Measurements from ENCODE around the gene HMX3. TPM values are rescaled to one million over a fixed set of nuclear protein-coding genes. Genes with fewer than 3 reads are reported as not detected.
"Not testable (repeated sequence)": the region's sequence is repeated elsewhere in the genome, so short reads cannot be mapped to it uniquely, and the experiment has no call there.

The HMX3 gene
- total RNA-seq, 2 experiments from 2014 or later: not detected

- Mint-ChIP-seq H3K4me3 (peak overlapping the region; percentile 100), H3K9me3 (ENCODE audit: low read depth) (peaks cover 4% of the 10 kb centered on the region), H3K27me3 (peaks cover 2% of the 10 kb centered on the region), H3K36me3 (ENCODE audit: low read depth) (peaks cover 60% of the 10 kb centered on the region), H3K27ac (peak overlapping the region; percentile 91), H3K4me1 (peaks cover 79% of the 10 kb centered on the region)
- no peak for DNase-seq
- POLR2A ChIA-PET: no interaction called here
- no peak for ATAC-seq
- intact Hi-C loops (cut with DNase I, micrococcal nuclease): loop anchor here in 1 of 2 experiments (10.0 kb wide), 4 partner anchors 1181 to 1639 kb away; partner anchors contain the start of genes ATE1, EEF1AKMT2 and NSMCE4A
- CTCF ChIA-PET: interaction anchor here (0.7 to 1.2 kb wide), 4 partner anchors 22 to 402 kb away, joined by 3 read pairs; no protein-coding TSS in a partner anchor
Measured at GRCh38 chr10:123156078-123156477, 20.3 kb downstream of the HMX3 start.

- intact Hi-C loops (cut with DNase I, micrococcal nuclease): loop anchor here in 1 of 2 experiments (10.0 kb wide), 4 partner anchors 1182 to 1638 kb away; partner anchors contain the start of genes ATE1, EEF1AKMT2 and NSMCE4A
- Mint-ChIP-seq H3K27me3 (no peaks in the 10 kb centered on the region), H3K9me3 (ENCODE audit: low read depth) (peaks cover 4% of the 10 kb centered on the region), H3K36me3 (ENCODE audit: low read depth) (peaks cover 69% of the 10 kb centered on the region), H3K4me1 (peaks cover 78% of the 10 kb centered on the region), H3K27ac (peak overlapping the region; percentile 35), H3K4me3 (peak overlapping the region; percentile 100)
- DNase-seq: no peak
- ChIA-PET CTCF (interaction anchor here (0.6 to 0.9 kb wide), 3 partner anchors 85 to 391 kb away, joined by 3 to 4 read pairs (median 3); partner anchors contain the start of gene IKZF5), POLR2A (no interaction called here)
- ATAC-seq: no peak
Measured at GRCh38 chr10:123157210-123157609, 21.4 kb downstream of the HMX3 start.

- ChIA-PET CTCF (no interaction called here), POLR2A (interaction anchor here (0.7 kb wide), 1 partner anchor 10 kb away, joined by 3 read pairs; no protein-coding TSS in a partner anchor)
- DNase-seq: no peak
- intact Hi-C loops (cut with DNase I, micrococcal nuclease): loop anchor here in 1 of 2 experiments (10.0 kb wide), 4 partner anchors 1184 to 1636 kb away; partner anchors contain the start of genes ATE1, EEF1AKMT2 and NSMCE4A
- H3K27ac Mint-ChIP-seq: peak overlapping the region; percentile 22
- H3K36me3 Mint-ChIP-seq (ENCODE audit: low read depth): peaks cover 80% of the 10 kb centered on the region
- no peak for ATAC-seq
- H3K27me3 Mint-ChIP-seq: no peaks in the 10 kb centered on the region
- peaks cover 70% of the 10 kb centered on the region for H3K4me1 Mint-ChIP-seq
- peaks cover 4% of the 10 kb centered on the region for H3K9me3 Mint-ChIP-seq (ENCODE audit: low read depth)
- peak overlapping the region; percentile 32 for H3K4me3 Mint-ChIP-seq
Measured at GRCh38 chr10:123158682-123159081, 22.9 kb downstream of the HMX3 start.

GRCh38 chr10:123160311-123160980 is 24.7 kb downstream of the HMX3 start:
- intact Hi-C loops (cut with DNase I, micrococcal nuclease): no loop called here
- peaks cover 4% of the 10 kb centered on the region for H3K9me3 Mint-ChIP-seq (ENCODE audit: low read depth)
- peak overlapping the region; percentile 29 for H3K4me3 Mint-ChIP-seq
- H3K4me1 Mint-ChIP-seq: peaks cover 69% of the 10 kb centered on the region
- peaks cover 84% of the 10 kb centered on the region for H3K36me3 Mint-ChIP-seq (ENCODE audit: low read depth)
- ChIA-PET CTCF (interaction anchor here (0.7 kb wide), 1 partner anchor 596 kb away, joined by 3 read pairs; no protein-coding TSS in a partner anchor), POLR2A (no interaction called here)
- H3K27me3 Mint-ChIP-seq: no peaks in the 10 kb centered on the region
- ATAC-seq: peak; percentile 74
- DNase-seq: peak; percentile 33
- H3K27ac Mint-ChIP-seq: peak overlapping the region; percentile 59

GRCh38 chr10:123164319-123164718 is 28.5 kb downstream of the HMX3 start:
- H3K9me3 Mint-ChIP-seq (ENCODE audit: low read depth): no peaks in the 10 kb centered on the region
- peaks cover 78% of the 10 kb centered on the region for H3K36me3 Mint-ChIP-seq (ENCODE audit: low read depth)
- H3K27me3 Mint-ChIP-seq: no peaks in the 10 kb centered on the region
- H3K4me3 Mint-ChIP-seq: no peak overlapping the region
- peaks cover 36% of the 10 kb centered on the region for H3K4me1 Mint-ChIP-seq
- CTCF ChIA-PET: interaction anchor here (1.3 kb wide), 1 partner anchor 8 kb away, joined by 3 read pairs; no protein-coding TSS in a partner anchor
- POLR2A ChIA-PET: no interaction called here
- intact Hi-C loops (cut with DNase I, micrococcal nuclease): no loop called here
- ATAC-seq: no peak
- H3K27ac Mint-ChIP-seq: no peak overlapping the region
- no peak for DNase-seq

GRCh38 chr10:123165445-123166072 is 29.8 kb downstream of the HMX3 start:
- no peak for ATAC-seq
- CTCF ChIA-PET: no interaction called here
- no peak overlapping the region for H3K27ac Mint-ChIP-seq
- no peaks in the 10 kb centered on the region for H3K9me3 Mint-ChIP-seq (ENCODE audit: low read depth)
- peaks cover 77% of the 10 kb centered on the region for H3K36me3 Mint-ChIP-seq (ENCODE audit: low read depth)
- no peak overlapping the region for H3K4me3 Mint-ChIP-seq
- intact Hi-C loops (cut with DNase I, micrococcal nuclease): no loop called here
- peaks cover 24% of the 10 kb centered on the region for H3K4me1 Mint-ChIP-seq
- no peaks in the 10 kb centered on the region for H3K27me3 Mint-ChIP-seq
- POLR2A ChIA-PET: no interaction called here
- no peak for DNase-seq

GRCh38 chr10:123166618-123167017 is 30.8 kb downstream of the HMX3 start:
- peaks cover 16% of the 10 kb centered on the region for H3K4me1 Mint-ChIP-seq
- H3K4me3 Mint-ChIP-seq: no peak overlapping the region
- H3K9me3 Mint-ChIP-seq (ENCODE audit: low read depth): no peaks in the 10 kb centered on the region
- ATAC-seq: no peak
- no peak overlapping the region for H3K27ac Mint-ChIP-seq
- peaks cover 77% of the 10 kb centered on the region for H3K36me3 Mint-ChIP-seq (ENCODE audit: low read depth)
- ChIA-PET CTCF (no interaction called here), POLR2A (no interaction called here)
- H3K27me3 Mint-ChIP-seq: no peaks in the 10 kb centered on the region
- no peak for DNase-seq
- intact Hi-C loops (cut with DNase I, micrococcal nuclease): no loop called here

- Mint-ChIP-seq H3K27ac (no peak overlapping the region), H3K4me3 (no peak overlapping the region), H3K9me3 (ENCODE audit: low read depth) (no peaks in the 10 kb centered on the region), H3K36me3 (ENCODE audit: low read depth) (peaks cover 70% of the 10 kb centered on the region), H3K4me1 (peaks cover 4% of the 10 kb centered on the region), H3K27me3 (no peaks in the 10 kb centered on the region)
- intact Hi-C loops (cut with DNase I, micrococcal nuclease): no loop called here
- ChIA-PET CTCF (no interaction called here), POLR2A (no interaction called here)
- DNase-seq: no peak
- no peak for ATAC-seq
Measured at GRCh38 chr10:123170961-123171360, 35.2 kb downstream of the HMX3 start.

- ATAC-seq; H3K27ac Mint-ChIP-seq; CTCF ChIA-PET; H3K27me3 Mint-ChIP-seq; H3K4me1 Mint-ChIP-seq; intact Hi-C loops (cut with DNase I, micrococcal nuclease); H3K9me3 Mint-ChIP-seq (ENCODE audit: low read depth); H3K4me3 Mint-ChIP-seq; DNase-seq; POLR2A ChIA-PET: not testable (repeated sequence)
- H3K36me3 Mint-ChIP-seq (ENCODE audit: low read depth): peaks cover 70% of the 10 kb centered on the region
Measured at GRCh38 chr10:123171616-123172015, 35.8 kb downstream of the HMX3 start.

- no peak for ATAC-seq
- Mint-ChIP-seq H3K27me3 (no peaks in the 10 kb centered on the region), H3K4me1 (peaks cover 2% of the 10 kb centered on the region), H3K27ac (no peak overlapping the region), H3K36me3 (ENCODE audit: low read depth) (peaks cover 65% of the 10 kb centered on the region), H3K9me3 (ENCODE audit: low read depth) (peaks cover 4% of the 10 kb centered on the region), H3K4me3 (no peak overlapping the region)
- CTCF ChIA-PET: interaction anchor here (0.8 kb wide), 1 partner anchor 155 kb away, joined by 3 read pairs; no protein-coding TSS in a partner anchor
- intact Hi-C loops (cut with DNase I, micrococcal nuclease): no loop called here
- POLR2A ChIA-PET: no interaction called here
- no peak for DNase-seq
Measured at GRCh38 chr10:123175389-123176387, 39.9 kb downstream of the HMX3 start.

GRCh38 chr10:123178390-123178789 is 42.6 kb downstream of the HMX3 start:
- intact Hi-C loops (cut with DNase I, micrococcal nuclease); H3K27me3 Mint-ChIP-seq; ATAC-seq; H3K27ac Mint-ChIP-seq; H3K4me3 Mint-ChIP-seq; H3K4me1 Mint-ChIP-seq; DNase-seq; CTCF ChIA-PET; H3K9me3 Mint-ChIP-seq (ENCODE audit: low read depth); POLR2A ChIA-PET: not testable (repeated sequence)
- H3K36me3 Mint-ChIP-seq (ENCODE audit: low read depth): peaks cover 55% of the 10 kb centered on the region

Data from activated CD4-positive, alpha-beta T cell treated with anti-CD3 and anti-CD28 coated beads for 36 hours (primary cell).